ENCODE measurements around the gene FRMD4A. TPM values are rescaled to one million over a fixed set of nuclear protein-coding genes. Genes with fewer than 3 reads are reported as not detected.
"Not testable (repeated sequence)": the region's sequence is repeated elsewhere in the genome, so short reads cannot be mapped to it uniquely, and the experiment has no call there.

FRMD4A gene
- total RNA-seq, 1 experiment from 2014 or later: 19.6 TPM

DNA sequence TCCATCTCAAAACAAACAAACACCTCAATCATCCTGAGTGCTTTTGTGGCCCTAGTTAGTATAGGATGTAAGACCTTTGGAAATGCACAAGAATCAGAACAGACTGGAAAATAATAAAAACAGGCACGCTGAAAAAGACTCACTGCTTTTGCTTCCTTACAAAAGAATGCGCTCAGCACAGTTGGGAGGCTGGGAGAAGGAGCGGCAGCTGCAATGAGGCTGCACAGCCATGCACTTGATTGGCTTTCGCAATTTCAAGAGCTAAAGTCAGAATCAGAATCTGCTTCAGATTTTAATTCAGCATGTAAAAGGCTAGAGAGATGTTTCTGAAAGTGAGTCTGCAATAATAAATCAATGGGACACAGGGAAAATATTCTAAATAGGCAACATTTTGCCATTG lies 97.2 kb downstream of the FRMD4A start:
- H3K9ac ChIP-seq (ENCODE audit: extremely low read depth, insufficient read length, low read length): no peak overlapping the region

DNA sequence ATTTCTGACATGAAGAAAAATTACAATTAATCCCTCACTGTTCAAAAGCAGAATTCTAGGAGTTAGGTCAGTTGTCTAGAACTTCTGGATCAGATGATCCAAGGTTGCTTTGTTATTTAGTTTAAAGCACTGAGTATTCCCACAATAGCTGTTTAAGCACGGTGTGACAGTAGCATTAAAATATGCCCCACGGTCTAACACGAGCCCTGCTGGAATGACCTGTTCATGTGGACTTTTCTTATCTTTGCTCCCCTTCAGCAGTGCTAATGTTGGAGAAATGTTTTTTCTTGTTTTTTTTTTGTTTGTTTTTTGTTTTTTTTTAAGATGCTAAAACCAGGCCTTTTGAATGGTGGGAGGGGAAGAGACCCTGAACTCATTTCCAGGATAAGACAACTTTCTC lies 101.9 kb downstream of the FRMD4A start:
- not testable (repeated sequence) for H4K91ac ChIP-seq (ENCODE audit: insufficient read length, low read depth, low read length); H3K27ac ChIP-seq (ENCODE audit: insufficient read length, low read depth, low read length); H3K79me2 ChIP-seq (ENCODE audit: insufficient read depth, low read length); H3K4ac ChIP-seq (ENCODE audit: low read depth, low read length); H3K36me3 Mint-ChIP-seq (ENCODE audit: insufficient read depth in 1 of 3, low read depth in 3 of 3); H2BK12ac ChIP-seq (ENCODE audit: insufficient read length, low read depth, low read length); H2BK5ac ChIP-seq (ENCODE audit: insufficient read length, low read length); H4K5ac ChIP-seq (ENCODE audit: insufficient read length, low read depth, low read length); H3K4me2 ChIP-seq (ENCODE audit: insufficient read depth, insufficient read length, low read length); H2BK120ac ChIP-seq (ENCODE audit: low read depth, low read length, poor library complexity, severe bottlenecking); H3K56ac ChIP-seq (ENCODE audit: insufficient read length, low read depth, low read length); H3K9me3 Mint-ChIP-seq; H3K27ac Mint-ChIP-seq; H3K4me1 ChIP-seq (ENCODE audit: insufficient read depth, low read length); H3K79me1 ChIP-seq (ENCODE audit: insufficient read depth, low read depth, low read length, poor library complexity, severe bottlenecking); H3K23ac ChIP-seq (ENCODE audit: insufficient read length, low read depth, low read length); H3K4me3 Mint-ChIP-seq; H3K27me3 ChIP-seq (ENCODE audit: insufficient read depth, low read length); H4K8ac ChIP-seq (replicated peaks; ENCODE audit: insufficient read length, low read depth, low read length); H3K18ac ChIP-seq (ENCODE audit: insufficient read length, low read depth, low read length); H2BK15ac ChIP-seq (ENCODE audit: low read depth, low read length); H3K9me3 ChIP-seq (ENCODE audit: control insufficient read depth, low read depth, low read length); H3T11ph ChIP-seq (ENCODE audit: low read length); H3K23me2 ChIP-seq (ENCODE audit: insufficient read length, low read depth, low read length, poor library complexity, severe bottlenecking); DNase-seq; H3K14ac ChIP-seq (ENCODE audit: insufficient read depth, low read length); H2AFZ ChIP-seq (ENCODE audit: low read length); H2AK5ac ChIP-seq (ENCODE audit: insufficient read length, low read length); H2BK20ac ChIP-seq (ENCODE audit: low read depth, low read length, poor library complexity, severe bottlenecking); H3K9ac ChIP-seq (ENCODE audit: extremely low read depth, insufficient read length, low read length); H3K27me3 Mint-ChIP-seq (ENCODE audit: low read depth); H4K20me1 ChIP-seq (ENCODE audit: control insufficient read depth, insufficient read depth, insufficient read length)
- WGBS (ENCODE audit: extremely low coverage, insufficient read length, low lambda C conversion rate): no CpG with 5 or more reads among the region's 3 CpGs
- H3K4me1 Mint-ChIP-seq: peaks cover 12 to 13% of the 10 kb centered on the region in 2 experiments

More for the DNA sequence above, 97.2 kb downstream of the FRMD4A start:
- H3K4me1 Mint-ChIP-seq: peaks cover 14 to 16% of the 10 kb centered on the region in 2 experiments
- H3K4ac ChIP-seq (ENCODE audit: low read depth, low read length): no peak overlapping the region
- H2BK120ac ChIP-seq (ENCODE audit: low read depth, low read length, poor library complexity, severe bottlenecking): no peak overlapping the region
- H3K27me3 ChIP-seq (ENCODE audit: insufficient read depth, low read length): no peaks in the 10 kb centered on the region
- no peaks in the 10 kb centered on the region for H3K79me2 ChIP-seq (ENCODE audit: insufficient read depth, low read length)
- no peak overlapping the region for H3K4me2 ChIP-seq (ENCODE audit: insufficient read depth, insufficient read length, low read length)
- H2AFZ ChIP-seq (ENCODE audit: low read length): no peak overlapping the region
- no peak for DNase-seq
- no peaks in the 10 kb centered on the region for H3K79me1 ChIP-seq (ENCODE audit: insufficient read depth, low read depth, low read length, poor library complexity, severe bottlenecking)
- H3K18ac ChIP-seq (ENCODE audit: insufficient read length, low read depth, low read length): no peak overlapping the region
- H2BK15ac ChIP-seq (ENCODE audit: low read depth, low read length): no peak overlapping the region
- H2BK12ac ChIP-seq (ENCODE audit: insufficient read length, low read depth, low read length): no peak overlapping the region
- H3K9me3 Mint-ChIP-seq: peaks cover 0 to under 1% of the 10 kb centered on the region in 2 experiments; a peak in 2 of 5 replicates
- H3K27me3 Mint-ChIP-seq (ENCODE audit: low read depth): peaks cover 2% of the 10 kb centered on the region
- H3K56ac ChIP-seq (ENCODE audit: insufficient read length, low read depth, low read length): no peak overlapping the region
- peaks cover 6% of the 10 kb centered on the region; the same call in 1 of the 2 replicates for H3K4me1 ChIP-seq (ENCODE audit: insufficient read depth, low read length)
- H2BK20ac ChIP-seq (ENCODE audit: low read depth, low read length, poor library complexity, severe bottlenecking): no peak overlapping the region
- TF ChIP-seq, protein P1, sequence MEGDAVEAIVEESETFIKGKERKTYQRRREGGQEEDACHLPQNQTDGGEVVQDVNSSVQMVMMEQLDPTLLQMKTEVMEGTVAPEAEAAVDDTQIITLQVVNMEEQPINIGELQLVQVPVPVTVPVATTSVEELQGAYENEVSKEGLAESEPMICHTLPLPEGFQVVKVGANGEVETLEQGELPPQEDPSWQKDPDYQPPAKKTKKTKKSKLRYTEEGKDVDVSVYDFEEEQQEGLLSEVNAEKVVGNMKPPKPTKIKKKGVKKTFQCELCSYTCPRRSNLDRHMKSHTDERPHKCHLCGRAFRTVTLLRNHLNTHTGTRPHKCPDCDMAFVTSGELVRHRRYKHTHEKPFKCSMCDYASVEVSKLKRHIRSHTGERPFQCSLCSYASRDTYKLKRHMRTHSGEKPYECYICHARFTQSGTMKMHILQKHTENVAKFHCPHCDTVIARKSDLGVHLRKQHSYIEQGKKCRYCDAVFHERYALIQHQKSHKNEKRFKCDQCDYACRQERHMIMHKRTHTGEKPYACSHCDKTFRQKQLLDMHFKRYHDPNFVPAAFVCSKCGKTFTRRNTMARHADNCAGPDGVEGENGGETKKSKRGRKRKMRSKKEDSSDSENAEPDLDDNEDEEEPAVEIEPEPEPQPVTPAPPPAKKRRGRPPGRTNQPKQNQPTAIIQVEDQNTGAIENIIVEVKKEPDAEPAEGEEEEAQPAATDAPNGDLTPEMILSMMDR (conservative IDR thresholded peaks at IDR 0.05): no peak
- H3K36me3 Mint-ChIP-seq (ENCODE audit: insufficient read depth in 1 of 3, low read depth in 3 of 3): no peaks in the 10 kb centered on the region; a peak in 1 of 7 replicates
- H3K23me2 ChIP-seq (ENCODE audit: insufficient read length, low read depth, low read length, poor library complexity, severe bottlenecking): no peaks in the 10 kb centered on the region
- no peak overlapping the region for H3T11ph ChIP-seq (ENCODE audit: low read length)
- WGBS (ENCODE audit: extremely low coverage, insufficient read length, low lambda C conversion rate): no CpG with 5 or more reads among the region's 4 CpGs
- H4K5ac ChIP-seq (ENCODE audit: insufficient read length, low read depth, low read length): no peak overlapping the region
- H3K27ac Mint-ChIP-seq: no peak overlapping the region
- no peak overlapping the region for H4K91ac ChIP-seq (ENCODE audit: insufficient read length, low read depth, low read length)
- H3K23ac ChIP-seq (ENCODE audit: insufficient read length, low read depth, low read length): no peak overlapping the region
- no peaks in the 10 kb centered on the region for H4K20me1 ChIP-seq (ENCODE audit: control insufficient read depth, insufficient read depth, insufficient read length)
- no peak overlapping the region for H4K8ac ChIP-seq (replicated peaks; ENCODE audit: insufficient read length, low read depth, low read length)
- no peak overlapping the region for H3K27ac ChIP-seq (ENCODE audit: insufficient read length, low read depth, low read length)
- H3K14ac ChIP-seq (ENCODE audit: insufficient read depth, low read length): no peak overlapping the region
- H2AK5ac ChIP-seq (ENCODE audit: insufficient read length, low read length): no peak overlapping the region
- H2BK5ac ChIP-seq (ENCODE audit: insufficient read length, low read length): no peak overlapping the region
- H3K9me3 ChIP-seq (ENCODE audit: control insufficient read depth, low read depth, low read length): no peaks in the 10 kb centered on the region
- H3K4me3 Mint-ChIP-seq: no peak overlapping the region; a peak in 1 of 5 replicates

Data from H9 (cell line).